GM19351 (cell line): ENCODE measurements around the gene GDA.
"Not testable (repeated sequence)": the region's sequence is repeated elsewhere in the genome, so short reads cannot be mapped to it uniquely, and the experiment has no call there.

Source experiments
- ATAC-seq: cut with Tn5 transposase; IDR thresholded peaks from one replicate; pipeline ENCODE4 v1.9.1; 2021; ENCODE audit warnings: mild to moderate bottlenecking, moderate library complexity; ENCODE audit not compliant: unreplicated experiment

The GDA gene

DNA sequence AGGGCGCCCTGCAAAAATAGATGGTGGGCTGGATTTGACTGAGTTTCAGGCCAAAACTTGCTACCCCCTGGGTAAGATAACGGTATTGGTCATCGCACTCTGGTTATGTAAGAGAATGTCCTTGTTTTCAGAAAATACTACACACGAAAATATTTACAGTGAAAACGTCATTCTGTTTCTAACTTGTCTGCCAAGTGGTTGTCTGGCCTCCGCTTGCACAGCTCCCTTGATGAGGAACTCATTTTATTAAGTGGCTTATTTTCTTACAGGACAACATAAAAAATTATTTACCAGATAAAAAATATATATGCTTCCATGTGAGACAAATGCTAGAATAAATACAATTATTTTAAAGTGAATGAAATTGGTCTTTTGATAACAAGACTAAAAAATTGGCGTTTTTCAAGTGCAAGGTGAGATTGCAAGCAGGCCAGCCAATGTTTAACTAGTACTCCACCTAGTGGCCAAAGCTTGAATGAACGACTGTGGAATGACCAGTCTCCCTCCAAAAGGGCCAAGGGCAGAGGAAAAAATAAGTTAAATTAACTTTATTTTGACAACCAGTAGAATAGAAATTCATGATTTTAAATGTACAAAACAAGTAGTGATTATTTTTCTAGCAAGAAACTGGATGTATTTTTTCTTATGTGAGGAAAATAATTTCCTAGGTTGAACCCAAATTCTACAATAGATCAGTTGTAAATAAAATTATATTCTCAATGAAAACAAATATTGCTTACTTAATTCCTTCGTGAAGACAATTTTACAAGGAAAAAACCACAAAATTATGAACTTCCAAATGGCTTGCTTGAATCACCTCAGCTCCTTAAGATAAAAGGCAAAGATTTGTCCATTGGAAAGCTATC lies 122.6 kb downstream of the GDA start:
- ATAC-seq: peak; percentile 65

GRCh38 chr9:72274441-72274840 lies 125.2 kb downstream of the GDA start:
- no peak for ATAC-seq

- ATAC-seq: no peak
Measured at GRCh38 chr9:72274916-72275315, 125.7 kb downstream of the GDA start.

DNA sequence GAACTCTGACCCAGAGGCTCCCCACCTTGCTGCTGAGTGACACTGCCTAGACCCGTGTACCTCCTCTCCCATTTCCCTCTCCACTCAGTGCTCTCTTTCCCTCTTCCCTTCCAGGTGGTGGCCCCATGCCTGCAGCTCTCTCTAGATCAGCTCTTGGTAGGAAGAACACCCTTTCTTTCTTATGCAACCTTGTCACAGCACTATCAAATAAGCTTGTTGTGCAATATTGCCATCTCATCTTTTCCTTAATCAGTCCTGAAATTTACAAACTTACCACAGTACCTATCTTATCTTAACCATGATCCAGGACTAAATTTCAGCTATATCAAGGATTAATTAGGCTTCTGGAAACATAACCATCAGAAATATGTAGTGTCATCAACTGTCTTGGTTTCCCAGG lies 127.2 kb downstream of the GDA start:
- ATAC-seq: no peak

DNA sequence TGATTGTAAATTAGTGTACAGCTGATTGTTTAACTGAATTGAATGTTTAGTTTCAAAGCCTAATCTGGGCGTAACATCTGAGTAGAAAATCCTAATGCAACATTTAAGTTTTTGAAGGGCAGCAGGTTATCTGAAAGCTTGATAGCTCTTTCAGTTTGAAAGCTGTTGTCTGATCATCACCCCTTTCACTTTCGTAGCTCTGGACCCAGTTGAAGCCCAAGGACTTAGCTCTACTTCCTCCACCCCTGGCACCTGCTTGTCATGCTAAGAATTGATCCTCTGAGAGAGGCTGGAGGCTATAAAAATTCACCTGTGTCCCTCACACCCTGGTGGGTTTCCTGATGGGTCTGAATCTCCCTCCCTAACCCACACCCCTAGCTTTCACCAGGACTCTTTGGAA lies 129.7 kb downstream of the GDA start:
- peak; percentile 65 for ATAC-seq

DNA sequence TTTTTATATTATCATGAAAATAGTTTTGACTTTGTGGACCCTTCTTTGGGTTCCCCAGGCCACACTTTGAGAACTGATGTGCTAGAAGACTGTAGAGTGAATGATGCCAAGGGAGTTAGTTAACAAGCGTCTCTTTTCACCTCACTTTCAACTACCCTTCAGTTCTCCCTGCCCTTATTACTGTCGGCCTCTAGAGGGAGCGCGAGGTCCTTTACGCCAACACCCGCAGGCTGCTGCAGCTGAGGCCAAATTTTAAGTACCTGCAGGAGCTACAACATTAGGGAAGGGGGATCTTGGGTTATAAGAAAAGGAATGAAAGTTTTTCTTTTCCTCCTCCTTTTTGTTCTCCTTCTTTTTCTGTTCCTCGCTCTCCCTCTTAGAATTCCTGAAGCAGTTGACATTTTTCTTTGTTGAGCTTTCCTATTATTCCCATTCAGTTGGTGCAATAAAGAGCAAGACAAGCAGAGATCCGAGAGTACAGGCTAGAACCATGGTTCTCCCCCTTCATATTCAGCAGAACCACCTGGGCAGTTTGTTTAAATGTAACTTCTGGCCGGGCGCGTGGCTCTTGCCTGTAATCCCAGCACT lies 131.8 kb downstream of the GDA start:
- ATAC-seq: peak; percentile 95

DNA sequence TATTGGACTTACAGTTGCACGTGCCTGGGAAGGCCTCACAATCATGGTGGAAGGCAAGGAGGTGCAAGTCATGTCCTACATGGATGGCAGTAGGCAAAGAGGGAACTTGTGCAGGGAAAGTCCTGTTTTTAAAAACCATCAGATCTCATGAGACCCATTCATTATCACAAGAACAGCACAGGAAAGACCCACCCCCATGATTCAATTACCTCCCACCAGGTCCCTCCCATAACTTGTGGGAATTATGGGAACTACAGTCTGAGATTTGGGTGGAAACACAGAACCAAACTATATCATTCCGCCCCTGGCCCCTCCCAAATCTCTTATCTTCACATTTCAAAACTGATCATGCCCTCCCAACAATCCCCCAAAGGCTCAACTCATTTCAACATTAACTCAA lies 140.2 kb downstream of the GDA start:
- ATAC-seq: no peak

- no peak for ATAC-seq
Measured at GRCh38 chr9:72290311-72290710, 141.1 kb downstream of the GDA start.

GRCh38 chr9:72291576-72291975 lies 142.3 kb downstream of the GDA start:
- ATAC-seq: not testable (repeated sequence)

DNA sequence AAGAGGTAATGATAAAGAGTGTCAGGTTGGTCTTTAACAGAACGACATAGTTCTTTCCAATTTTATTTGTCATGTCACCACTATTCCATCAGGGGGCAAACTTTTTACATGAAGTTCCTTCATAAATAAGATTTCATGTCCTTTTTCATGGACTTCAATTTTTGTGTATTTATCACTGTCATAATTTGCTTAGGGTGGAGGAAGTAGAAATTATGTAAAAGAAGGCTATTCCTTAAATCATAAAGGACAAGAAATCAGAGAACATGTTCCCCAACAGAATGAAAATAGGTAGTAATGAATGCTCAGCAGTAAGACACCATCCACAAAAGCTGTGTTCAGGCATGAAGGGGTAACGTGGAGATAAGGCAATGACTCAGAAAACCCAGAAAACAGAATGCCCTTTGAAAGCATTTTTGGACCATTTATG lies 143.0 kb downstream of the GDA start:
- ATAC-seq: peak; percentile 65

GRCh38 chr9:72292874-72293607 lies 143.8 kb downstream of the GDA start:
- ATAC-seq: no peak

DNA sequence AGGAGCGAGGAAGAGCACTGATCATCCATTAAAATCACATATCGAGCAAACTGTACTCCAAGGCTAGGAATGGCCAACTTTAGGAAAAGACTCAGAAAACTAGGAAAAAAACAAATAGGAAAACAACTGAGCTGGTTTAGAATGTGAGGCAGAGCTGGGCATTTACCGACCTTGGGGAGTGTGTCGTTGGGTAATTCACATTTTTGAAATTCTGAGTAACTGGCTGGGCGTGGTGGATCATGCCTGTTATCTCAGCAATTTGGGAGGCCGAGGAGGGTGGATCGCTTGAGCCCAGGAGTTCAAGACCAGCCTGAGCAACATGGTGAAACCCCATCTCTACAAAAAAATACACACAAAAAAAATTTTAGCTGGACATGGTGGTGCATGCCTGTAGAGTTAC lies 145.7 kb downstream of the GDA start:
- ATAC-seq: no peak

- ATAC-seq: no peak
Measured at GRCh38 chr9:72297516-72297915, 148.3 kb downstream of the GDA start.

DNA sequence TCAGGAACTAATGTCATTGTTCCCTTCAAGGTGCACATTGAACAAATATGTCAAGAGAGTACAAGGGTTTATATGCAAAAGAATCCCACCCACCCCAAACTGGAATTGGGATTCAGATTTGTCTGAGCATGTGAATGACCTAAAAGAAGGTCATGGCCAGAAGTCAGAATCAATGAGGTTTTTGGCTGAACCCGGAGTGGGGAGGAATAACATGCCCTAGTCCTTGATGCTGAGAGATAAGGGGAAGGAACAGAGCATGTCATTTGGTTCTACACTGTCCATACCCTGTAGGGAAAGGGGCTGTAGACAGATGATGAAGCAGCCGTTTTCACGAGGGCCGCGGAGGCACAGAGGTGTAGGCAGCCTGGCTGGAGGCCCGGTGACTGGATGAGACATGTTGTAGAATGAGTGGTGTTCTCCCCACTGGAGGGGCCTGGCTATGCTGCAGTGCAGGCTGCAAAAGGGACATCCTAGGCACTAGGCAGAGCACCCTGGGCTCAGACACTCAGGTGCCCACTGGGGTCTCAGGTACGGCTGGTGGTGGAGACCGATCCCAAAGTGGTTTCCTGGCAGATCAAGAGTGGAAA lies 149.9 kb downstream of the GDA start:
- no peak for ATAC-seq

- ATAC-seq: peak; percentile 40
Measured at GRCh38 chr9:72300873-72301272, 151.6 kb downstream of the GDA start.
